OCI-LY3 (cell line): ENCODE data around the gene PTPRA.

ENCODE experiments used
- CTCF ChIP-seq: fragments of 200-600, 300-600 bp; sonication (generic); IDR thresholded peaks from 2 replicates; pipeline ENCODE4 v1.5.1; 2014; ENCODE audit warnings: antibody characterized with exemption, low read length, low read depth
- EZH2phosphoT487 ChIP-seq: fragments of 200-600 bp; shearing (Covaris generic); IDR thresholded peaks from 2 replicates; pipeline ENCODE4 v1.6.1; 2018; ENCODE audit warnings: antibody characterized with exemption, mixed run types, low read depth

DNA sequence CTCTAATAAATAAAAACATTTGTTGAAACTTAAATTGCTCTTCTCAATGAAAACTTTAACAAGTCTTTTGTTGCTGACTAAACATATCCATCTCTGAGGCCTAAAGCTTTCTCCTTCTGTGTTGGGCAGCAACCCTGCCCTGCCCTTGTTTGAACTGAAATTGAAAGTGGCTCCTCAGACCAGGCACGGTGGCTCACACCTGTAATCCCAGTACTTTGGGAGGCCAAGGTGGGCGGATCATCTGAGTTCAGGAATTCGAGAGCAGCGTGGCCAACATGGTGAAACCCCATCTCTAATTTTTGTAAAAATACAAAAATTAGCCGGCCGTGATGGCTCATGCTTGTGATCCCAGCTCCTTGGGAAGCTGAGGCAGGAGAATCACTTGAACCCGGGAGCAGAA lies 140.9 kb downstream of the PTPRA start:
- TF ChIP-seq EZH2phosphoT487 (no peak), CTCF (no peak)
